ENCODE data around the gene SIMC1. TPM values are rescaled to one million over a fixed set of nuclear protein-coding genes. Genes with fewer than 3 reads are reported as not detected.

The SIMC1 gene
- total RNA-seq, 1 experiment from 2014 or later, result 17.7 TPM

- Mint-ChIP-seq H3K4me3 (peak overlapping the region; percentile 64 to 82), H3K27ac (no peak overlapping the region), H3K36me3 (ENCODE audit: insufficient read depth in 1 of 3, low read depth in 3 of 3) (peaks cover 9 to 23% (median 12%) of the 10 kb centered on the region in 3 experiments), H3K4me1 (peaks cover 10 to 12% of the 10 kb centered on the region in 2 experiments), H3K27me3 (ENCODE audit: low read depth) (peaks cover 55% of the 10 kb centered on the region), H3K9me3 (no peaks in the 10 kb centered on the region)
- Histone ChIP-seq H2BK120ac (ENCODE audit: low read depth, low read length, poor library complexity, severe bottlenecking) (no peak overlapping the region), H3K27ac (ENCODE audit: insufficient read length, low read depth, low read length) (no peak overlapping the region), H2AFZ (ENCODE audit: low read length) (no peak overlapping the region), H3K79me2 (ENCODE audit: insufficient read depth, low read length) (no peaks in the 10 kb centered on the region), H4K5ac (ENCODE audit: insufficient read length, low read depth, low read length) (no peak overlapping the region), H2BK15ac (ENCODE audit: low read depth, low read length) (peak overlapping the region; percentile 69; the same call in 1 of the 2 replicates), H2BK12ac (ENCODE audit: insufficient read length, low read depth, low read length) (no peak overlapping the region), H3K23ac (ENCODE audit: insufficient read length, low read depth, low read length) (no peak overlapping the region), H2AK5ac (ENCODE audit: insufficient read length, low read length) (no peak overlapping the region), H2BK5ac (ENCODE audit: insufficient read length, low read length) (no peak overlapping the region), H4K20me1 (ENCODE audit: control insufficient read depth, insufficient read depth, insufficient read length) (no peaks in the 10 kb centered on the region), H4K91ac (ENCODE audit: insufficient read length, low read depth, low read length) (no peak overlapping the region), H3K18ac (ENCODE audit: insufficient read length, low read depth, low read length) (no peak overlapping the region), H3T11ph (ENCODE audit: low read length) (no peak overlapping the region), H3K9me3 (ENCODE audit: control insufficient read depth, low read depth, low read length) (no peaks in the 10 kb centered on the region), H3K14ac (ENCODE audit: insufficient read depth, low read length) (peak overlapping the region; percentile 73), H3K27me3 (ENCODE audit: insufficient read depth, low read length) (peaks cover 11% of the 10 kb centered on the region; the same call in 1 of the 2 replicates), H3K23me2 (ENCODE audit: insufficient read length, low read depth, low read length, poor library complexity, severe bottlenecking) (peaks cover 20% of the 10 kb centered on the region), H3K4me2 (ENCODE audit: insufficient read depth, insufficient read length, low read length) (peak overlapping the region; percentile 79), H4K8ac (replicated peaks; ENCODE audit: insufficient read length, low read depth, low read length) (no peak overlapping the region), H3K4me1 (ENCODE audit: insufficient read depth, low read length) (no peaks in the 10 kb centered on the region), H3K56ac (ENCODE audit: insufficient read length, low read depth, low read length) (no peak overlapping the region), H3K9ac (ENCODE audit: extremely low read depth, insufficient read length, low read length) (peak overlapping the region; percentile 56), H3K4ac (ENCODE audit: low read depth, low read length) (no peak overlapping the region), H3K79me1 (ENCODE audit: insufficient read depth, low read depth, low read length, poor library complexity, severe bottlenecking) (no peaks in the 10 kb centered on the region), H2BK20ac (ENCODE audit: low read depth, low read length, poor library complexity, severe bottlenecking) (no peak overlapping the region)
- no CpG with 5 or more reads among the region's 38 CpGs for WGBS (ENCODE audit: extremely low coverage, insufficient read length, low lambda C conversion rate)
- peak; percentile 59 for DNase-seq
- TF ChIP-seq CTCF (conservative IDR thresholded peaks at IDR 0.05), result no peak
Measured at GRCh38 chr5:176366232-176366894, 128.1 kb downstream of the SIMC1 start.
